ENCODE results near the gene CCDC187. TPM values are rescaled to one million over a fixed set of nuclear protein-coding genes. Genes with fewer than 3 reads are reported as not detected.

Gene CCDC187
- polyA plus RNA-seq, 10 donors: 0.03 to 0.17 (median 0.06) TPM; not detected in 1

- no peak for DNase-seq
Measured at GRCh38 chr9:136206602-136207275, 97.2 kb downstream of the CCDC187 start.

GRCh38 chr9:136205707-136205992 lies 98.2 kb downstream of the CCDC187 start:
- no peak for DNase-seq

- peak; percentile 14 to 59 (median 38) for DNase-seq
Measured at GRCh38 chr9:136204838-136205706, 98.8 kb downstream of the CCDC187 start, which contains the start of gene LHX3. LHX3 (minus strand) TSS chr9:136205128; CDS start chr9:136205012, 116 bp downstream.

GRCh38 chr9:136204145-136204805 lies 99.6 kb downstream of the CCDC187 start:
- DNase-seq: no peak

- DNase-seq: no peak
Measured at GRCh38 chr9:136203408-136204144, 100.3 kb downstream of the CCDC187 start.

GRCh38 chr9:136202454-136203407 lies 101.2 kb downstream of the CCDC187 start:
- no peak for DNase-seq

- peak in 2 of 3 donors; percentile 57 to 70 for DNase-seq
Measured at GRCh38 chr9:136201609-136202453, 102.1 kb downstream of the CCDC187 start.

- no peak for DNase-seq
Measured at GRCh38 chr9:136201174-136201573, 102.7 kb downstream of the CCDC187 start.

- DNase-seq: no peak
Measured at GRCh38 chr9:136200424-136200823, 103.5 kb downstream of the CCDC187 start.

Other genes with a start within 250 kb of the CCDC187 start
- 10 to 100 TPM in 5 of 10 donors, 1 to 10 TPM in 5; 6.0 to 11.8 (median 10.0) TPM for gene NACC2, start 208.8 kb downstream of the CCDC187 start, polyA plus RNA-seq (ENCODE audit: insufficient read length in 10 of 10)
- gene TMEM250, start 185.2 kb downstream of the CCDC187 start, polyA plus RNA-seq (ENCODE audit: insufficient read length in 10 of 10): 10 to 100 TPM; 13.6 to 24.3 (median 18.4) TPM
- gene LHX3, start 99.0 kb downstream of the CCDC187 start, polyA plus RNA-seq (ENCODE audit: insufficient read length in 10 of 10): under 1 TPM in 2 of 10 donors, not detected in 8; 0.07 to 0.28 TPM
- 10 to 100 TPM in 1 of 10 donors, 1 to 10 TPM in 9; 5.5 to 11.9 (median 8.0) TPM for gene QSOX2, start 58.3 kb downstream of the CCDC187 start, polyA plus RNA-seq (ENCODE audit: insufficient read length in 10 of 10)
- gene GPSM1, start 23.4 kb upstream of the CCDC187 start, polyA plus RNA-seq (ENCODE audit: insufficient read length in 10 of 10): 10 to 100 TPM; 15.9 to 30.8 (median 21.0) TPM
- gene DNLZ, start 59.6 kb upstream of the CCDC187 start, polyA plus RNA-seq (ENCODE audit: insufficient read length in 10 of 10): 10 to 100 TPM in 5 of 10 donors, 1 to 10 TPM in 5; 5.0 to 16.2 (median 10.2) TPM
- gene CARD9, start 69.6 kb upstream of the CCDC187 start, polyA plus RNA-seq (ENCODE audit: insufficient read length in 10 of 10): 1 to 10 TPM in 8 of 10 donors, under 1 TPM in 2; 0.52 to 2.0 (median 1.3) TPM
- gene SNAPC4, start 96.1 kb upstream of the CCDC187 start, polyA plus RNA-seq (ENCODE audit: insufficient read length in 10 of 10): 1 to 10 TPM; 4.6 to 6.4 (median 5.2) TPM
- 10 to 100 TPM; 22.4 to 35.6 (median 30.1) TPM for gene ENTR1, start 106.5 kb upstream of the CCDC187 start, polyA plus RNA-seq (ENCODE audit: insufficient read length in 10 of 10)
- gene PMPCA, start 106.6 kb upstream of the CCDC187 start, polyA plus RNA-seq (ENCODE audit: insufficient read length in 10 of 10): 10 to 100 TPM; 32.4 to 44.0 (median 37.8) TPM
- 10 to 100 TPM in 6 of 10 donors, 1 to 10 TPM in 4; 7.4 to 12.8 (median 10.4) TPM for gene INPP5E, start 135.8 kb upstream of the CCDC187 start, polyA plus RNA-seq (ENCODE audit: insufficient read length in 10 of 10)
- gene SEC16A, start 178.9 kb upstream of the CCDC187 start, polyA plus RNA-seq (ENCODE audit: insufficient read length in 10 of 10): 10 to 100 TPM; 31.4 to 50.7 (median 37.5) TPM
- 10 to 100 TPM; 16.5 to 34.7 (median 21.4) TPM for gene NOTCH1, start 242.0 kb upstream of the CCDC187 start, polyA plus RNA-seq (ENCODE audit: insufficient read length in 10 of 10)